GM18858 (cell line): ENCODE measurements around the gene TRABD.
"Not testable (repeated sequence)": the region's sequence is repeated elsewhere in the genome, so short reads cannot be mapped to it uniquely, and the experiment has no call there.

ENCODE experiments used
- ATAC-seq: cut with Tn5 transposase; IDR thresholded peaks from one replicate; pipeline ENCODE4 v1.9.1; 2021; ENCODE audit not compliant: unreplicated experiment

TRABD gene

DNA sequence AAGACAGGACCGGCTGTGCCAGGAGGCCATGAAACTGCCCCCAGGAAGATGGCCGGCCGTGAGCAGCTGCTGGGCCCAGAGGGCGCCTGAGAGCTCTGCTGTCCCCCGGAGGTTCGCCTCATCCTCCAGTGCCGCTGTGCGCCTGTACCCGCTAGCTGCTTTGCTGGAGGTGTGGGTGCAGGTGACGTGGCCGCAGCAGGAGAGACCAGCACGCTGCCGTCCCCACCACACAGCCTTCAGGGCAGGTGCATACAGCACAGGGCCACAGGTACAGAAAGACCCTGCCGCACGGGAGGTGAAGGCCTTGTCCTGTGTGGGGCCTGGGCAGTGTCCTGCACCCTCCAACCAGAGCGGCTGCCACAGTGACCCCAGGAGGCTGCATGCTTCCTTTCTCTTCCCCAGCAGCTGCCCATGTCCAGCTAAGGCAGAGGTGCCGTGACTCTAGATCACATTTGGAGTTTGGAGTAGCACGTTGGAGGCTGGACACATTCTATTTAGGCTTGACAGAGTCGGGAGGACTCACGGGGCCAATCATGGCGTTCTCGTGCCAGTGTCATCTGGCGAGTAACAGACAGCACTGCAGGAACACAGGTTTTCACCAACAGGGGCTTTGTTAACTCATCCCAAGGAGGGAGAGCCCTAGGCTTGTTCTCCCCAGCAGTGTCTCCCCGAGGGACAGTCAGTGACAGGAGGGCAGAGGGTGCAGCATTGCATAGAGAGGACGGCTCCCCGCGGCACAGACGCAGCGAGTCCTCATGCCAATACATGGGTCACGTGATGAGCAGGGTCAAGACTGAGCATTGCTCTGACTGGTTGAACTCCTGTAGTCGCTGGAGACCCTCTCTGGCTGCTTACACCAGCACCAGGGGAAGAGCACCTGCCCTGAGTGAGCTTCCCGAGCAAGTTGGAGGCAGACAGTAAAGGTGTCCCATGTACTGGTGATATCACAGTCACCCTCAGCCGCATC, 33.9 kb upstream of the TRABD start:
- no peak for ATAC-seq

DNA sequence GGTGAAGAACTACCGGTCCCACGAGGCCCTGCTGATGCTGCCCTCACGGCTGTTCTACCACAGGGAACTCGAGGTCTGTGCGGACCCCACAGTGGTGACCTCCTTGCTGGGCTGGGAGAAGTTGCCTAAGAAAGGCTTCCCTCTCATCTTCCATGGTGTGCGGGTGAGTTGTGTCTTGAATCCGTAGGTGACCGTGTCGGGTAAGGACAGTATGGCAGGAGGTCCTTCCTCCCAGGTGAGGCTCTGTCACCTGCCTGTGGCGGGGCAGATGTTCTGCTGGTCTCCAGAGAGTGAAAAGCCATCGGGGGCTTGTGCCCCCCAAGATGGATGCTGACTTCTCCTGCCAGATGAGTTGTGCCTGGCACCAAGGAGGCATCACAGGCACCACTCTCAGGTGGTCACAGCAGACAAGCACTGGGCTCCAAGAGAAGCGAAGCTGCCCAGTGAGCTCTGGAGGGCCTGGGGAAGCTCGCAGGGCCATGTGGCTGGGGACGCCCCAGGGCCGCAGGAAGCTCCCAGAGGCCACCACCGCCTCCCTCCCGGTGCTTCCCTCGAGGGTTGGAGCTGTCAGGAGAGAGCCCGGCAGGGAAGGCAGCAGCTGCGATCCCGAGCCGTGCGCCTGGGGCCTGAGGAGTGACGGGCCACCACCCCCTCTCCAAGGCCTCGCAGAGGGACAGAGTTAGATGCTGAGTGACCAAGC, 32.5 kb upstream of the TRABD start:
- no peak for ATAC-seq

DNA sequence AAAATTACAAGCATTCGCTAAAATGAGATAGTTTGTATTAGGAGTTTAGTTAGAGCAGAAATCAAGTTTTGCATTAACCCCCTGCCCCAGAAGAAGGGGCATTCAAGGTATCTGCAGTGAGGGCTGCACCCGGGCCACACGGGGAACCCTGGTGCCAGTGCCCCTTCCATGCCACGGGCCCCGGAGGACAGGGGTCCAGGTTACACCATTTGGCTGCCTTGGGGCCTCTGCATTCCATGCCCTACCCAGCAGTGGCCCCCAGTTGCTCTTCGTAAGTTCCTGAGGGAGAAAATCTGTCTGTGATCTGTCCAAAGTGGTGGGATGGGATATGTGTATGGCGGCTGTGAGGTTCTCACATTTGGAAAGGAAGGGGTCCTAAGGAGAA, 32.0 kb upstream of the TRABD start:
- no peak for ATAC-seq

DNA sequence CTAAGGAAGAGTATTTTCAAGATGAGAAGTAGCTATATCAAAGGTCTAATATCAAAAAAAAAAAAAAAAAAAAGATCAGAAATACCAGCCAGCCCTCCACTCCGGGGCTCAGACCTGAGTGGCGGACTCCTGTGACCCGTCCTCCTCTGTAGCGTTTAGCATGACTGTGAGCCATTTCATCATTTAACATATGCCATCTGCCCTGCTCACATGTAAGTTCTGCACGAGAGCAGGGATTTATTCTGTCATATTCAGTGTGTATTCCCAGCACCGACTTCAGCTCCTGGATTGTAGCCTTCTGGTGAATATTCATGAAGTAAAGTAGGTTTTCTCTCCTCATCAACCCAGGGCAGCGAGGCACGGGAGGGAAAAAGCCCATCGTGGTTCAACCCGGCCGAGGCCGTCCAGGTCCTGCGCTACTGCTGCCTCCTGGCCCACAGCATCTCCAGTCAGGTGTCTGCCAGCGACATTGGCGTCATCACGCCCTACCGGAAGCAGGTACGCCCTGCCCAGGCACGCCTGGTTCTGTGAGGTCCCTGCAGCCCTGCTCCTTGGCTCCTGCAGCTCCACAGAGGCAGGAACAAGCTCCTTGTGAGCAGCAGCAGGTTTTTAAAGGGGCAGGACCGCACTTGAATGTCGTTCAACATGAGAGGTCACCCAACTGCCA, 27.9 kb upstream of the TRABD start:
- ATAC-seq = no peak

DNA sequence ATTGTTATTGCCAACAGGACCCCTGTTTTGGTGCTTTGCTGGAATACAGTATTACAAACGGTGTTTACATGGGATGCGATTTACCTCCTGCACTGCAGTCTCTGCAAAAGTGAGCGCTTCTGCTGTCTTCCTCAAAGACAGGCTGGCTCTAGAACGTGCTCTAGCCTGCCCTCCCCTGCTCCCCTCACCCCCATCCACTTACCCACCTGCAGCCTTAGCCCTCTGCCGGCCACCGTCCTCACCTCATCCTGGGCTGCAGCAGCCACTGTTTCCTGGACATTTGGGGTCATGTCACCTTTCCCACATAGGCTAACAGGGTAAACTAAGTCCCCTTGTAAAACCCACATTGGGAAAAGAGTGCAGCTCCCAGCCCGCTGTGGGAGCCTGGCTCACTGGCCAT, 24.8 kb upstream of the TRABD start:
- ATAC-seq = no peak

DNA sequence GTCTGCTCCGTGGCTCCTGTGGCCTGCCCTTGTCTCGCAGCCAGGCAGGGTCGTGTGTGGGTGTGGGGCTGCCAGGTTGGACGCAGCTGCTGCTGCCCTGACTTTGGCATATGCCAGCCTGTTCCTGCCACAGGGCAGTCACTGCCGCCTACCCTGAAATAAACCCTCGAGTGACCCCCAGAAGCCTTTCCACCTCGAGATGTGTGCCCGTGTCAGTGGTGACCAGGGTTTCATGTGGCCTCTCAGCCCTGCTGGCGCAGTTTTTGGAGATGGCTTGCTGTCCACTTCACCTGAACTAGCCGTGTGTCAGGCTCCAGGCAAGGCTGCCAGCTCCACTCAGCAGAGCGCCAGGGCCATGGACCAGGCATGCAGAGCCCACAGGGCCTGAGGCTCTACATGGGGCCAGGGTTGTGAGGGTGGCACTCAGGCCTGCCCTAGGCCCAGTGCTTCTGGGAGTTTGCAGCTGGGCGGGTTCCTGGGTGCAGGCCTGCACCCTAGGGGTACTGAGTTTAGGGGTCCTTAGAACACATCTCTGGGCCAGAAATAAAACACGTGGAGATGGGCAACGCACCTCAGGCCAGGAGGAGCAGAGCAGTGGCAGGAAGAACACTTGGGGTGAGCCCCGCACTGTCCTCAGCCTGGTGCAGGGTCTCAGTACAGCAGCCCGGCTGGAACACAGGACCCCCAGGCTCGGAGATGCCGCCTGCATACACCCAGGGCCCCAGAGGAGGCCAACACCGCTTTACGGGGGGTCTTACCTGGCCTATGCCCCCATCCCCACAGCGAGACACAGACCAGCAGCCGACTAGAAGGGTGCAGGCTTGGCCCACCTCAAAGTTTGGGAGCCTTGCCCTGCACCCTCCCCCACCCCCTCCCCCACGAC, 24.0 kb upstream of the TRABD start:
- ATAC-seq = no peak

DNA sequence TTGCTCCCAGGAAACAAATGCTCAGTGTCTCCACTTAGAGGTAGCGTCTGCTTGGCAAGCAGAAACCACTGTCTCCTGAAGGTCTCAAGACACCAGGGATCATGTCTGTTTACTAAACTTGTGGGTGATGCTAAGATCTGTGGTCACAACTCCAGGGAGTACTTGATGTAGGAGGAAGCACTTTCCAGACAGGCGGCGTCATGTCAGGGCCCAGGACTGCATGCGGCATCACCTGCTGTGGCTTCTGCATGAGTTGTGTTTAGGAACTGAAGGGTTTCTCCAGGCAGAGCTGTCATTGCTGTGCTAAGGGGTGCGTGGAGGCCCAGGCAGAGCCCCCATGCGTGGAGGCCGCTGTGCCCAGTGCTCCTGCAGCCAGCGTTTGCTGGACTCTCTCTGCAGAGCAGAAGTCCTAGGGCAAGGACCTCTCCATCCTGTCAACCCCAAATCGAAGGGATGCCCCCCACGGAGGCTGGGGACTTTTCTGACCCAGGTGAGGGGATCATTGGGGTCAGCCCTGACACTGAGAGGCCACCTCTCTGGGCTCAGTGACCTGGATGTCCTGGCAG, 23.2 kb upstream of the TRABD start:
- no peak for ATAC-seq

DNA sequence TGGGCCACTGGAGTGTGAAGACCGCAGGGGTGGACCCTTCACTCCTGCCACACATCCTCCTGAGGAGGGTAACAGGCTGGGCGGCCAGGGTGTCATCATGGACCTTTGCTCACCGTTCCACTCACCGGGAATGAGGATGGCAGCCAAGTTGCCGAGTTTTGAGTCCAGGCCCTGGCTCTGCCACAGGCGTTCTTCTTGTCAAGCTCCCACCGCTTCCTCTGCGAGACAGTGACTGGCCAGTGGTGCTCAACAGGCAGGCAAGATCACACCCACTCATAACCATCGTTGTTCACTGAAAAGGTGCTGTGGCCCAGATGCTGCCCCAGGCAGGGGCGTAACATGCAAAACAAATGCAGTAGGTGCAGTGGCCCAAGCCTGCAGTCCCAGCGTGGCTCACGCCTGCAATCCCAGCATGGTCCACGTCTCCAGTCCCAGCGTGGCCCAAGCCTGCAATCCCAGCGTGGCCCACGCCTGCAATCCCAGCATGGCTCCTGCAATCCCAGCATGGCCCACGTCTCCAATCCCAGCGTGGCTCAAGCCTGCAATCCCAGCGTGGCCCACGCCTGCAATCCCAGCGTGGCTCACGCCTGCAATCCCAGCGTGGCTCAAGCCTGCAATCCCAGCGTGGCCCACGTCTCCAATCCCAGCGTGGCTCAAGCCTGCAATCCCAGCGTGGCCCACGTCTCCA, 20.1 kb upstream of the TRABD start:
- ATAC-seq = no peak

DNA sequence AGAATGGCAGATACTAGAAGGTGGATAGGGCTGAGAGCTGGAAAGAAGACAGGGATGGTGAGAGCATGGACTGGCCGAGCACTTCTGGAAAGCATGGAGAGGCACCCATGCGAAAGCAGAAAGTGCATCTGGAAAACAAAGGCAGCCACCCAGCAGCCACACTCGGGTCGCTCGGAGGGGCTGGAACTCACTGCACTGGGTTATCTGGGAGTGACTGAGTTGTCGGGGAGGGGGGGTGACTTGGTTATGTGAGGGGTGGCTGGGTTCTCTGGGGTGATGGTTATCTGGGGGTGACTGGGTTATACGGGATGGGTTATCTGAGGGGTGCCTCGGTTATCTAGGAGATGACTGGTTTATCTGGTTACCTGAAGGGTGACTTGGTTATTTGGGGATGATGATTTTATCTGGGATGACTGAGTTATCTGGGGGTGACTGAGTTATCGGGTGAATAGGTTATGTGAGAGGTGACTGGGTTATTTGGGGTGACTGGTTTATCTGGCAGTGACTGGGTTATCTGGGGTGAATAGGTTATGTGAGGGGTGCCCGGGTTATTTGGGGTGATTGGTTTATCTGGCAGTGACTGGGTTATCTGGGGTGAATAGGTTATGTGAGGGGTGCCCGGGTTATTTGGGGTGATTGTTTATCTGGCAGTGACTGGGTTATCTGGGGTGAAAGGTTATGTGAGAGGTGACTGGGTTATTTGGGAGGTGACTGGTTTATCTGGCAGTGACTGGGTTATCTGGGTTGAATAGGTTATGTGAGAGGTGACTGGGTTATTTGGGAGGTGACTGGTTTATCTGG, 17.8 kb upstream of the TRABD start:
- ATAC-seq = no peak

DNA sequence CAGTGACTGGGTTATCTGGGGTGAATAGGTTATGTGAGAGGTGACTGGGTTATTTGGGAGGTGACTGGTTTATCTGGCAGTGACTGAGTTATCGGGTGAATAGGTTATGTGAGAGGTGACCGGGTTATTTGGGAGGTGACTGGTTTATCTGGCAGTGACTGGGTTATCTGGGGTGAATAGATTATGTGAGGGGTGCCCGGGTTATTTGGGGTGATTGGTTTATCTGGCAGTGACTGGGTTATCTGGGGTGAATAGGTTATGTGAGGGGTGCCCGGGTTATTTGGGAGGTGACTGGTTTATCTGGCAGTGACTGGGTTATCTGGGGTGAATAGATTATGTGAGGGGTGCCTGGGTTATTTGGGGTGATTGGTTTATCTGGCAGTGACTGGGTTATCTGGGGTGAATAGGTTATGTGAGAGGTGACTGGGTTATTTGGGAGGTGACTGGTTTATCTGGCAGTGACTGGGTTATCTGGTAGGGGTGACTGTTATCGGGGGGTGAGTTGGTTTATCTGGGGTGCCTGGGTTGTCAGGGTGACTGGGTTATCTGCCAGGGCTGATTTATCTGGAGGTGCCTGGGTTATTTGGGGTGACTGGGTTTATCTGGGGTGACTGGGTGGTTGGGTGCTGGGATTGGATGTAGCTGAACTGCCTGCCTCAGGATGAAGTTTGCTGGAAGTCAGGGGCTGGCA, 17.1 kb upstream of the TRABD start:
- not testable (repeated sequence) for ATAC-seq

DNA sequence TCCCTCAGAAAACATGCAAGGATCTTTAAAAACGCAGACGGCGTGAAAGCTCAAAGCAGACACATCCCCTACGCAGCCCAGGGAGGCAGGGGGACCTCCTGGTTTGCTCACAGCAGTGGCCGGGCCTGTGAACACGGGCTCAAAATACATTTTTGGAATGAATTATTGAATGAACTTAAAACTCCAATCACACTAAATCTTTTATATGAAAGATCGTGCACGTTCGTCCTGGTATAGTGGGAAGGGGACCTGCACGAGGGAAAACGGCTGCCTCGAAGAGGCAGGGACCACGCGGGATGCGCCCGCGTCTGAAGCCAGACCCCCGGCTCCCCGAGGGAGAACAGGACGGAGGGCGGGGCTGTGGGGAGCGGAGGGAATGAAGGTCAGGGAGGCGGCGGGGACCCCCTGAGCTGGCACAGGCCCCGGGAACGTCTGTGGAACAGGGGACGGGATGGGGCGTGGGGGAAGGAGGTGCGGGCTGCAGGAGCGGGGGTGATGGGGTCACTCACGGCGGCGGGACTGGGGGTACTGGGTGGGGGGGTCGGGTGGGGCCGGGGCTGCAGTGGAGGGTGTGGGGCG, 16.4 kb upstream of the TRABD start:
- ATAC-seq = no peak

DNA sequence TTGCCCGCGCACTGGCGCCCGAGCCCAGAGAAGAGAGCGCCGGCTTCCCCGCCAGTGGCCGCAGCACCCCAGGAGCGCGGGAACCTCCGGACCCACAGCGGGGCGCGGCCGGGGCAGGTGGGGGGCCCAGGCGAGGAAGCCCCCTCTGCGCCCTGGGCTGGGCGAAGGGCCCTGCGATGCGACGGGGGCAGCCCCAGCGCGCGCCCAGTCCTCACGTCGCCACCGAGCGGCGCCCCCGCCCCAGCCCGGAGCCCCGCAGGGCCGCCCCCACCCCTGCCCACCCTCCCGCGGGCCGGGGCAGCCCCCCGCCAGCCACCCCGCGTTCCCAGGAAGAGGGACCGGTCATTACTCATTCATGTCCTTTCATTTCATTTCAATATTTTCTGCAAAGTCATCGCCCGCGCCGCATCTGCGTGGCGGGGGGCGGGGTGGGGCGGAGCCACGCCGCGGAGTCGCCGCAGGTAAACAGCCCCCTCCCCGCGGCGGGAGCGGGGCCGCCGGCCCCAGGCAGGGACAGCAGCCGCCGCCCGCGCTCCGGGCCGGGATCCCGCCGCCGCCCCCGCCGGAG, 15.9 kb upstream of the TRABD start:
- no peak for ATAC-seq

DNA sequence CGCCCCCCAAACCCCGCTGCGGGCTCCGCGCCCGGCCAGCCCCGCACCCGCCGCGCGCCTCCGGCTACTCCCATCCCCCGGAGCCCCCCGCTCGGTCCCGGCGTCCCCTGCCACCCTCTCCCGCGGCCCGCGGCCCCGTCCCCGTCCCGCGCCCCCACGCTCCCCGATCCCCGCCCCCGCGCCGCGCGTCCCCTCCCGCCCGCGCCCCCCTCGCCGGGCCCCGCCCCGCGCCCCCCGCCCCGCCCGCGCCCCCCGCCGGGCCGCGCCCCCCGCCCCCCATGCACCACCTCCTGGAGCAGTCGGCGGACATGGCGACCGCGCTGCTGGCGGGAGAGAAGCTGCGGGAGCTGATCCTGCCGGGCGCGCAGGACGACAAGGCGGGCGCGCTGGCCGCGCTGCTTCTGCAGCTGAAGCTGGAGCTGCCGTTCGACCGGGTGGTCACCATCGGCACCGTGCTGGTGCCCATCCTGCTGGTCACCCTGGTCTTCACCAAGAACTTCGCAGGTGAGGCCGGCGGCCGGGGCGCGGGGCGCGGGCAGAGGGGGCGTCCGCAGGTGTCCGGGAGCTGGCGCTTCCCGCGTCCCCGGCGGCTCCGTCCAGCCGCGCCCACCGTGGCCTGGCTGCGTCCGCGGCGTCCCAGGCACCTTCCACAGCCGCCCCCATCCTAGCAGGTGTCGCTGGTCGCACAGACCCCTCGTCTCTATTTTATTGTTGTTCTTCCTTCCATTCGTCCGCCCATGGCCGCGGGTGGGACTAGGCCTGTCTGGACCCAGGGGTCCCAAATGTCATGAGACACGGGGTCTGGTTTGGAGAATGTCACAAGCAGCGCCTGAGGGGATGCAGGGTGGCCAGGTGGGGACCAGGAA, 15.0 kb upstream of the TRABD start, which contains the start of gene PANX2:
Gene PANX2, plus strand, starts transcription at position 279 of the 866 bp plus-strand sequence. Its CDS starts 0 bp downstream, at position 279.
- no peak for ATAC-seq

DNA sequence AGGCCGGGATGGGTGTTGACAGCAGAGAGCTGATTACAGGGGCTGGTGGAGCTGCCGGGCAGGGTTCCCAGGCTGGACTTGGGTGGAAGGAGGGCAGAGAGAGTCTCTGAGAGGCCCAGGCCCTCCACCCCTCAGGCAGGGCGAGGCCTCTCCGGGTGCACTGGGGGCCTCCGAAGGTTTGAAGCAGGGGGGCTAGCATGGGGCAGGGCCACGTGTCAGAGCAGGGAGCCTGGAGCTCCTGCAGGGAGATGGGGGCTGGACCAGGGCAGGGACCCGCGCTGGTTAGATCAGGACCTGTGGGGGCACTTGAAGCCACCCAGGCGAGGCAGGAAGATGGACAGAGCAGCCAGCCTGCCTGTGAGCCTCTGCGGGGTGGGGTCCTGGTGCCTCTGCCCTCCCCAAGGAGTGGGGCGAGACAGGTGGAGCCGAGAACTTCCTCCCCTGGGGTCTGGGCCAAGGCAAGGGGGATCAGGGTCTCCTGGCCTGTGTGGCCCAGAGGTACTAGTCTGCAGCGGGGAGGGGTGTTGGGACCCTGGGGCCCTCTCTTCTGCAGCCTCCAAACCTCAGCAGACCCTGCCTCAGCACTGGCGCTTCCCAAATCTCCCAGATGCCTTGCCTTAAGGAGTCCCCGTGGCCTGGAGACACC, 14.3 kb upstream of the TRABD start:
- ATAC-seq = no peak

DNA sequence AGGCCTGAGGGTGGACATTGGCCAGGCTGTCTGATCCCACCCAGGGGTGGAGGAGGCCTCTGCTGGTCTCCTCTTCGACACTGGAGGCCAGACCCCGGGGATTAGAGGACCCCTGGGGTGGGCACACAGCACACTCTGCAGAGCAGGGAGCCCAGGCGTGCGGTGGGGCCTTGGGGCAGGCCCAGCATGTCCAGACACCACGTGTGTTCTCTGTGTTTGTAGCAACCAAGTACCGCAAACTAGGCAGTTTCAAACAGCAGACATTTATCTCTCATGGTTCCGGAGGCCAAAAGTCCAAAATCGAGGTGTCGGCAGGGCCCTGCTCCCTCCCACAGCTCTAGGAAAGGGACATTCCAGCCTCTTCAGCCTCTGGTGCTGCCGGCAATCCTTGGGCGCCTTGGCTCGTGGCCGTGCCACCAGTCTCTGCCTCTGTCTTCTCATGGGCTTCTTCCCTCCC, 13.7 kb upstream of the TRABD start:
- ATAC-seq = no peak
